SK-N-SH treated with all-trans-retinoic acid at 6 μM for 48 hours (cell line): ENCODE measurements around the gene DYNLL1.

Experiments used
- ARNTL ChIP-seq: fragments of 450-650 bp; formaldehyde crosslinking; IDR thresholded peaks from 2 replicates; pipeline ENCODE4 v1.5.0; 2020; ENCODE audit warnings: low read depth, mild to moderate bottlenecking, moderate library complexity, borderline replicate concordance
- CREB5 ChIP-seq: fragments of 250-450 bp; sonication (Bioruptor Pico); IDR thresholded peaks from 2 replicates; pipeline ENCODE4 v1.5.1; 2020; ENCODE audit warnings: low read depth, mild to moderate bottlenecking, moderate library complexity
- ESRRG ChIP-seq: fragments of 250-450 bp; sonication (Bioruptor Pico); IDR thresholded peaks from 2 replicates; pipeline ENCODE4 v1.6.1; 2021; ENCODE audit warnings: mild to moderate bottlenecking
- GLIS3 ChIP-seq: fragments of 250-450 bp; sonication (Bioruptor Pico); IDR thresholded peaks from 2 replicates; pipeline ENCODE4 v1.5.0; 2020; ENCODE audit warnings: mild to moderate bottlenecking, moderate library complexity
- PATZ1 ChIP-seq: fragments of 250-450 bp; sonication (Bioruptor Pico); IDR thresholded peaks from 2 replicates; pipeline ENCODE4 v1.8.0; 2020; ENCODE audit warnings: mild to moderate bottlenecking, moderate library complexity, borderline replicate concordance
- PPARA ChIP-seq: fragments of 250-450 bp; sonication (Bioruptor Pico); IDR thresholded peaks from 2 replicates; pipeline ENCODE4 v1.5.0; 2020; ENCODE audit warnings: mild to moderate bottlenecking, borderline replicate concordance
- RARB ChIP-seq: fragments of 250-450 bp; sonication (Bioruptor Pico); IDR thresholded peaks from 2 replicates; pipeline ENCODE4 v1.8.0; 2021; ENCODE audit warnings: mild to moderate bottlenecking, moderate library complexity
- SNAI2 ChIP-seq: fragments of 250-450 bp; sonication (Bioruptor Pico); IDR thresholded peaks from 2 replicates; pipeline ENCODE4 v1.5.0; 2020; ENCODE audit warnings: mild to moderate bottlenecking, moderate library complexity
- TCF4 ChIP-seq: fragments of 250-450 bp; sonication (Bioruptor Pico); IDR thresholded peaks from 2 replicates; pipeline ENCODE4 v1.8.0; 2021; ENCODE audit warnings: mild to moderate bottlenecking, moderate library complexity, borderline replicate concordance
- ZFP3 ChIP-seq: fragments of 250-450 bp; sonication (Bioruptor Pico); IDR thresholded peaks from 2 replicates; pipeline ENCODE4 v1.5.0; 2020; ENCODE audit warnings: mild to moderate bottlenecking, moderate library complexity
- ZFP30 ChIP-seq: fragments of 450-650 bp; formaldehyde crosslinking; IDR thresholded peaks from 2 replicates; pipeline ENCODE4 v1.5.0; 2022; ENCODE audit warnings: mild to moderate bottlenecking, moderate library complexity

- no peak for TF ChIP-seq RARB (CRISPR knock-in tag)
- TF ChIP-seq PPARA = no peak
- TF ChIP-seq SNAI2 (CRISPR knock-in tag) = no peak
- TF ChIP-seq ESRRG = no peak
- TF ChIP-seq ZFP3 (CRISPR knock-in tag) = no peak
- no peak for TF ChIP-seq TCF4
- no peak for TF ChIP-seq ARNTL (CRISPR knock-in tag)
- no peak for TF ChIP-seq ZFP30 (CRISPR knock-in tag)
- no peak for TF ChIP-seq PATZ1 (CRISPR knock-in tag)
- TF ChIP-seq GLIS3 (CRISPR knock-in tag) = no peak
- TF ChIP-seq CREB5 (CRISPR knock-in tag) = no peak
Observed at GRCh38 chr12:120500581-120500980, 4.7 kb downstream of the DYNLL1 start.
